Liver (tissue), 9 donors: ENCODE data around the gene STX2. TPM values are rescaled to one million over a fixed set of nuclear protein-coding genes. Genes with fewer than 3 reads are reported as not detected.

Experiments used
- DNase-seq: peaks from one replicate; pipeline ENCODE4 v3.0.0-alpha.2; 2017; ENCODE audit warnings: low spot score
- H3K27ac ChIP-seq, 2 donors: one replicate each; pipeline ENCODE4 v1.7.0; 2013; ENCODE audit warnings: inconsistent platforms in 2 of 2, low read length in 2 of 2, control low read depth in 1 of 2, low read depth in 1 of 2, mild to moderate bottlenecking in 1 of 2
- H3K27me3 ChIP-seq, 4 donors: one replicate each; pipeline versions ENCODE4 v1.6.1 to v1.7.0; 2013; ENCODE audit warnings: low read length in 3 of 4, inconsistent platforms in 1 of 4, mild to moderate bottlenecking in 1 of 4, moderate library complexity in 1 of 4; ENCODE audit not compliant: control insufficient read depth in 4 of 4, insufficient read depth in 4 of 4
- H3K36me3 ChIP-seq, 4 donors: one replicate each; pipeline versions ENCODE4 v1.6.1 to v1.7.0; 2013; ENCODE audit warnings: low read length in 3 of 4, mild to moderate bottlenecking in 3 of 4, low read depth in 1 of 4, moderate library complexity in 1 of 4; ENCODE audit not compliant: control insufficient read depth in 4 of 4, insufficient read depth in 3 of 4
- H3K4me1 ChIP-seq, 4 donors: one replicate each; pipeline versions ENCODE4 v1.6.1 to v1.7.0; 2013; ENCODE audit warnings: low read length in 3 of 4, mild to moderate bottlenecking in 3 of 4, moderate library complexity in 1 of 4; ENCODE audit not compliant: control insufficient read depth in 4 of 4, insufficient read depth in 4 of 4
- H3K4me3 ChIP-seq, 3 donors: one replicate each; pipeline versions ENCODE4 v1.6.1 to v1.7.0; 2013; ENCODE audit warnings: low read length in 3 of 3, control low read depth in 1 of 3, low read depth in 1 of 3, mild to moderate bottlenecking in 1 of 3
- H3K9ac ChIP-seq, 2 donors: one replicate each; pipeline ENCODE4 v1.7.0; 2013; ENCODE audit warnings: low read length in 2 of 2, mild to moderate bottlenecking in 2 of 2, moderate library complexity in 2 of 2, control low read depth in 1 of 2, low read depth in 1 of 2
- H3K9me3 ChIP-seq, 4 donors: one replicate each; pipeline versions ENCODE4 v1.6.1 to v1.7.0; 2013; ENCODE audit warnings: low read length in 3 of 4; ENCODE audit not compliant: control insufficient read depth in 4 of 4
- CTCF ChIP-seq: fragments of 150-350 bp; IDR thresholded peaks from 2 replicates; pipeline ENCODE4 v1.5.1; 2017; ENCODE audit warnings: improper control_type of control experiment, low read depth, low read length; ENCODE audit not compliant: missing input control
- EGR1 ChIP-seq, 2 donors: IDR thresholded peaks; 2 replicates each; pipeline ENCODE4 v1.6.1; 2016 to 2018; ENCODE audit warnings: antibody characterized with exemption in 2 of 2, low read depth in 2 of 2
- FOXA1 ChIP-seq: IDR thresholded peaks from 2 replicates; pipeline ENCODE4 v1.6.1; 2016; ENCODE audit warnings: antibody characterized with exemption
- FOXA2 ChIP-seq: IDR thresholded peaks from 2 replicates; pipeline ENCODE4 v1.6.1; 2016; ENCODE audit warnings: antibody characterized with exemption
- GABPA ChIP-seq, 2 donors: IDR thresholded peaks in 1 of 2; conservative IDR thresholded peaks in 1 of 2; 2 replicates each; pipeline ENCODE4 v1.6.1; 2016; ENCODE audit warnings: antibody characterized with exemption in 2 of 2, mild to moderate bottlenecking in 1 of 2, moderate library complexity in 1 of 2
- HNF4G ChIP-seq: IDR thresholded peaks from 2 replicates; pipeline ENCODE4 v1.6.1; 2016; ENCODE audit warnings: antibody characterized with exemption
- JUND ChIP-seq, 2 donors: IDR thresholded peaks; 2 replicates each; pipeline ENCODE4 v1.6.1; 2016; ENCODE audit warnings: antibody characterized with exemption in 2 of 2
- MAX ChIP-seq: IDR thresholded peaks from 2 replicates; pipeline ENCODE4 v1.6.1; 2016; ENCODE audit warnings: antibody characterized with exemption
- RAD21 ChIP-seq, 2 donors: IDR thresholded peaks; 2 replicates each; pipeline ENCODE4 v1.6.1; 2016; ENCODE audit warnings: antibody characterized with exemption in 2 of 2, mild to moderate bottlenecking in 2 of 2
- RXRA ChIP-seq, 2 donors: IDR thresholded peaks; 2 replicates each; pipeline ENCODE4 v1.6.1; 2017 to 2018; ENCODE audit warnings: antibody characterized with exemption in 2 of 2, mild to moderate bottlenecking in 1 of 2
- SP1 ChIP-seq: IDR thresholded peaks from 2 replicates; pipeline ENCODE4 v1.6.1; 2018; ENCODE audit warnings: antibody characterized with exemption, mild to moderate bottlenecking
- TAF1 ChIP-seq: conservative IDR thresholded peaks from 2 replicates; pipeline ENCODE4 v1.6.1; 2016; ENCODE audit warnings: antibody characterized with exemption, mild to moderate bottlenecking
- YY1 ChIP-seq: IDR thresholded peaks from 2 replicates; pipeline ENCODE4 v1.6.1; 2016; ENCODE audit warnings: antibody characterized with exemption, mild to moderate bottlenecking
- ZBTB33 ChIP-seq: IDR thresholded peaks from 2 replicates; pipeline ENCODE4 v1.6.1; 2016; ENCODE audit warnings: antibody characterized with exemption
- WGBS: extraction: QIAGEN DNeasy Blood & Tissue Kit; methylation state at CpG from one replicate; pipeline ENCODE4 v1.1.7; 2013; 5-methylcytosine and 5-hydroxymethylcytosine counted together
- polyA plus RNA-seq, 2 donors: library from polyadenylated mRNA; stranded (reverse) in 1 of 2; unstranded in 1 of 2; fragments of 200-250 nt in 1 of 2; fragments of >200 nt in 1 of 2; fragmentation: Nextera tagmentation in 1 of 2; extraction: Ambion mirVana in 1 of 2; gene quantifications; one replicate each; pipeline versions ENCODE4 v1.2.1 to v1.2.3, GENCODE V29; 2013 to 2015
- total RNA-seq, 2 donors: library from RNA; depleted of rRNA; stranded (reverse); fragments of >200 nt; gene quantifications; one replicate each; pipeline ENCODE4 v1.2.3, GENCODE V29; 2014
- TF ChIP-seq, protein P1 (sequence below): IDR thresholded peaks from 2 replicates; pipeline ENCODE4 v1.6.1; 2016; ENCODE audit warnings: antibody characterized with exemption
- TF ChIP-seq, protein P2 (sequence below): IDR thresholded peaks from 2 replicates; pipeline ENCODE4 v1.6.1; 2016; ENCODE audit warnings: antibody characterized with exemption, mild to moderate bottlenecking
- donor health status: healthy.
- donor health status: healthy.
- donor health status: healthy.
- donor health status: healthy.
- donor health status: healthy.

Gene STX2
- total and polyA plus RNA-seq, 4 donors = 4.7 to 13.8 (median 8.9) TPM

DNA sequence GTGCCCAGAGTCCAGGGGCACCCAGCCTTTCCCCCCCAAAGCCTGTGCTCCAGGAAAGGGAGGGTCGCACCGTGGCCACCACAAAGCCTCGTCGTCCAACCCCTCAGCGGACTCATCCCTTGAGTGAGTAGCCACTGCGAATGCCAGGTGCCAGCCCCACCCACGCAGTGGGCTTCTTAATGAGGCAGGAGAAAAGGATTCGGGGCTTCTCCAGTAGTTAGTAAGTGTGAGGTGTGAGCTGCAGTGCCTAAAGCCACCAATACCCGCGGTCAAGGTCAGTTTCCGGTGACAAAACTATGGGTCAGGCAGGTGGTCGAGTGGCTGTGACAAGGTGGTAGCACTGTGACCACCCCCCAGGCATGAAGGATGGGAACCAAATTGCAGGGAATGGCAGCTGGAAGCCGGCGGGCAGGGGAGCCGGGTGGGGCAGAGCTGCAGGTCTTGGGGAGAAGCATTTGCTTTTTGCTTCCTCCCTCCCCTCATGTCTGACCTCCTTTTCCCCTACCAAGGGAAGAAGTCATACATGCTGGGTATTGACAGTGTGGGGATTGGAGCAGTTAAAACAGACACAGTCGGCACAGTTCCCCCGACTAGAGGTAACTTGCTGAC lies 40.8 kb upstream of the STX2 start:
- H3K36me3 ChIP-seq = peaks cover 2 to 10% (median 4%) of the 10 kb centered on the region in 4 donors
- H3K27ac ChIP-seq = no peak overlapping the region
- TF ChIP-seq HNF4G (no peak), RXRA (IDR thresholded peaks at IDR 0.05) (no peak), JUND (IDR thresholded peaks at IDR 0.05) (no peak), MAX (no peak), CTCF (no peak), FOXA2 (no peak), EGR1 (IDR thresholded peaks at IDR 0.05; ENCODE audit: low read depth in 2 of 2) (no peak), SP1 (no peak), FOXA1 (no peak), GABPA (IDR thresholded peaks at IDR 0.05 in 1 of 2, conservative IDR thresholded peaks at IDR 0.05 in 1 of 2) (no peak), RAD21 (IDR thresholded peaks at IDR 0.05) (no peak), TAF1 (no peak), ZBTB33 (no peak), YY1 (no peak)
- TF ChIP-seq, protein P1, sequence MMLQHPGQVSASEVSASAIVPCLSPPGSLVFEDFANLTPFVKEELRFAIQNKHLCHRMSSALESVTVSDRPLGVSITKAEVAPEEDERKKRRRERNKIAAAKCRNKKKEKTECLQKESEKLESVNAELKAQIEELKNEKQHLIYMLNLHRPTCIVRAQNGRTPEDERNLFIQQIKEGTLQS = no peak
- TF ChIP-seq, protein P2, sequence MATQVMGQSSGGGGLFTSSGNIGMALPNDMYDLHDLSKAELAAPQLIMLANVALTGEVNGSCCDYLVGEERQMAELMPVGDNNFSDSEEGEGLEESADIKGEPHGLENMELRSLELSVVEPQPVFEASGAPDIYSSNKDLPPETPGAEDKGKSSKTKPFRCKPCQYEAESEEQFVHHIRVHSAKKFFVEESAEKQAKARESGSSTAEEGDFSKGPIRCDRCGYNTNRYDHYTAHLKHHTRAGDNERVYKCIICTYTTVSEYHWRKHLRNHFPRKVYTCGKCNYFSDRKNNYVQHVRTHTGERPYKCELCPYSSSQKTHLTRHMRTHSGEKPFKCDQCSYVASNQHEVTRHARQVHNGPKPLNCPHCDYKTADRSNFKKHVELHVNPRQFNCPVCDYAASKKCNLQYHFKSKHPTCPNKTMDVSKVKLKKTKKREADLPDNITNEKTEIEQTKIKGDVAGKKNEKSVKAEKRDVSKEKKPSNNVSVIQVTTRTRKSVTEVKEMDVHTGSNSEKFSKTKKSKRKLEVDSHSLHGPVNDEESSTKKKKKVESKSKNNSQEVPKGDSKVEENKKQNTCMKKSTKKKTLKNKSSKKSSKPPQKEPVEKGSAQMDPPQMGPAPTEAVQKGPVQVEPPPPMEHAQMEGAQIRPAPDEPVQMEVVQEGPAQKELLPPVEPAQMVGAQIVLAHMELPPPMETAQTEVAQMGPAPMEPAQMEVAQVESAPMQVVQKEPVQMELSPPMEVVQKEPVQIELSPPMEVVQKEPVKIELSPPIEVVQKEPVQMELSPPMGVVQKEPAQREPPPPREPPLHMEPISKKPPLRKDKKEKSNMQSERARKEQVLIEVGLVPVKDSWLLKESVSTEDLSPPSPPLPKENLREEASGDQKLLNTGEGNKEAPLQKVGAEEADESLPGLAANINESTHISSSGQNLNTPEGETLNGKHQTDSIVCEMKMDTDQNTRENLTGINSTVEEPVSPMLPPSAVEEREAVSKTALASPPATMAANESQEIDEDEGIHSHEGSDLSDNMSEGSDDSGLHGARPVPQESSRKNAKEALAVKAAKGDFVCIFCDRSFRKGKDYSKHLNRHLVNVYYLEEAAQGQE = no peak
- no peak overlapping the region for H3K9ac ChIP-seq
- DNase-seq = no peak
- peaks cover 2 to 28% (median 13%) of the 10 kb centered on the region in 4 donors for H3K4me1 ChIP-seq
- H3K4me3 ChIP-seq = no peak overlapping the region
- H3K9me3 ChIP-seq = no peaks in the 10 kb centered on the region
- no peaks in the 10 kb centered on the region for H3K27me3 ChIP-seq
- WGBS = 77% methylated on average over 17 of the region's 17 CpGs
